WERI-Rb-1 (cell line): ENCODE results near the gene FMN2.

Experiments used
- DNase-seq: peaks from one replicate; pipeline ENCODE4 v3.0.0-alpha.2; 2020
- H3K27ac ChIP-seq: fragments of 250-450 bp; sonication (Bioruptor Pico); 2 replicates; pipeline ENCODE4 v1.5.1; 2020; ENCODE audit warnings: mild to moderate bottlenecking, moderate library complexity
- H3K27me3 ChIP-seq: fragments of 250-450 bp; sonication (Bioruptor Pico); 2 replicates; pipeline ENCODE4 v1.5.1; 2021; ENCODE audit warnings: mild to moderate bottlenecking, low read depth, moderate library complexity; ENCODE audit not compliant: insufficient read depth, severe bottlenecking
- H3K36me3 ChIP-seq: fragments of 250-450 bp; sonication (Bioruptor Pico); 2 replicates; pipeline ENCODE4 v1.5.1; 2020; ENCODE audit warnings: mild to moderate bottlenecking, moderate library complexity
- H3K4me3 ChIP-seq: 2 replicates; pipeline ENCODE4 v1.5.1; 2011; ENCODE audit warnings: low read depth, mild to moderate bottlenecking, control low read depth, low read length
- H3K9me3 ChIP-seq: fragments of 250-450 bp; sonication (Bioruptor Pico); 2 replicates; pipeline ENCODE4 v1.5.1; 2021; ENCODE audit warnings: mild to moderate bottlenecking, moderate library complexity; ENCODE audit not compliant: severe bottlenecking
- CTCF ChIP-seq: IDR thresholded peaks from 2 replicates; pipeline ENCODE4 v1.5.1; 2011; ENCODE audit warnings: low read depth, mild to moderate bottlenecking, control low read depth, inconsistent platforms, low read length

FMN2 gene

DNA sequence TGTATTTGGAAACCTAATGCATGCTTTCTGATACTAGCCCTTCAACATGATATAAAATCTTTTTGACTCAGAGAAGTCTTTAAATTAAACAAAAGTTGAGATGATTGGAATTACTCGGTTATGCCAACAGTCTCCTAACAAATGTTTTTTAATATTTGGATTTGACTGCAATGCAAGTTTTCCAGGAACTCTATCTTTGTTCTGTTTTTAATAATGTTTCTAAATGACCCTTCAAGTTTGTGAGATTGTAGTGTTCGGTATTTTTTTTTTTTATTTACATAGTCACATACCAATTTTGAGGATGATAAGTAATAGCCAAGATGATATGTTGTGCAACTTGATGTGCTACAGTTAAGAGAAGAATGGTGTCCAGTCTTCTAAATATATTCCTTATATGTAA, 258.0 kb downstream of the FMN2 start:
- no peak for DNase-seq
- TF ChIP-seq CTCF: no peak
- no peak overlapping the region for H3K27ac ChIP-seq
- peaks cover 68% of the 10 kb centered on the region for H3K36me3 ChIP-seq
- H3K27me3 ChIP-seq: no peaks in the 10 kb centered on the region
- no peaks in the 10 kb centered on the region for H3K9me3 ChIP-seq
- H3K4me3 ChIP-seq: no peak overlapping the region

- no peak for DNase-seq
- TF ChIP-seq CTCF: no peak
- no peaks in the 10 kb centered on the region for H3K27me3 ChIP-seq
- H3K27ac ChIP-seq: no peak overlapping the region
- no peak overlapping the region for H3K4me3 ChIP-seq
- peaks cover 66% of the 10 kb centered on the region for H3K36me3 ChIP-seq
- H3K9me3 ChIP-seq: no peaks in the 10 kb centered on the region
Measured at GRCh38 chr1:240350910-240351331, 259.2 kb downstream of the FMN2 start.

DNA sequence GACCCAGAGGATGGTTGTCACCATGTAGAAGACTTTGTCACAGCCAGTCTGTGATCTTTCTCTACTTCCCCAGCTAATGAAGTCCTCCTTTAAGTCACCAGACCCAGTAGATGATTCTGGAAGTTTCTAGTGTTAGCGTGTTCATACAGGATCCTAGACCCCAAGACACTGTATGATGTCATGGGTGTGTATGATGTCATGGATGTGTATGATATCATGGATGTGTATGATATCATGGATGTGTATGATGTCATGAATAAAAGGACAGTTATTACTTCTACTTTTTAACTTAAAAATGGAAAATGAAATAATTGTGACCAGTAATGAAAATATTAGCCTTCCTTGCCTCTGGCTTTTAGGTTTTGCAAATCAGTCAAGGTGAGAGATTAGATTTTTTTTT, 260.0 kb downstream of the FMN2 start:
- Histone ChIP-seq H3K36me3 (peaks cover 73% of the 10 kb centered on the region), H3K4me3 (no peak overlapping the region), H3K27me3 (no peaks in the 10 kb centered on the region), H3K27ac (no peak overlapping the region), H3K9me3 (no peaks in the 10 kb centered on the region)
- DNase-seq: no peak
- TF ChIP-seq CTCF: no peak

DNA sequence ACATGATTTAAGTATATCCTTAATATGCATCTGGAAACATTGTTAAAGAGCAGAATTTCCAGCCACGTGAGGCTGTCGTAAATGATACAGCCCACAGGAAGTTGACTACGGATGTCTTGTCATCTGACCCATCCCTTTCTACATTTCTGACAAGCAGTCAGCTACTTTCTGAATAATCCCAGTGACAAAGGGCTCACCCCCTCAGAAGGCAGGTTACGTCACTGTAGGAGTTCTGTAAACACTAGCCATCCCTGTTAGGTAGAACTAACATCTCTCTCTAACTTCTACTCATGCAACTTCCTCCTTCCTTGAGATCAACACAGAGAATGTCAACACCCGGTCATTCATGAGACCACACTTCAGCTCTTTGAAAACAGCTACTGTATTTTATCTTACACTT, 261.1 kb downstream of the FMN2 start:
- no peak for DNase-seq
- no peaks in the 10 kb centered on the region for H3K27me3 ChIP-seq
- no peak overlapping the region for H3K4me3 ChIP-seq
- H3K27ac ChIP-seq: no peak overlapping the region
- no peak for TF ChIP-seq CTCF
- peaks cover 72% of the 10 kb centered on the region for H3K36me3 ChIP-seq
- no peaks in the 10 kb centered on the region for H3K9me3 ChIP-seq

DNA sequence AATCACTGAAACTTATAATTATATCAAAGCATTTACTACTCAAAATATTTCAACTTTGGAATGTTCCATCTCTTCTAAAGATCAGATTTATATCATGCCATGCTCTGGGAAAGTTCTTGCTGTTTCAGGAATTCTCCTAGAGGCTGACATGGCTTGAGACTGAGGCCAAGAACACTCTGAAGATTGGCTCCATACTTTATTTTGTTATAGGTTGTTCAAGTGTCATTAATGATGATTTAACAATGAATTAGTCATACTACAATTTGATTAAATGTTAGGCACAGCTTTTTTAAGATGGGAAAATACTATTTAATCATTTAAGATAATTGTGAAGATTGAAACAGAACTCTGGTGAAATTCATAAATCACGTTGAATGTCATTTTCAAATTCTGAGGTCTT, 264.9 kb downstream of the FMN2 start:
- no peak for TF ChIP-seq CTCF
- Histone ChIP-seq H3K36me3 (peaks cover 87% of the 10 kb centered on the region), H3K27ac (no peak overlapping the region), H3K27me3 (no peaks in the 10 kb centered on the region), H3K9me3 (no peaks in the 10 kb centered on the region), H3K4me3 (no peak overlapping the region)
- DNase-seq: no peak

DNA sequence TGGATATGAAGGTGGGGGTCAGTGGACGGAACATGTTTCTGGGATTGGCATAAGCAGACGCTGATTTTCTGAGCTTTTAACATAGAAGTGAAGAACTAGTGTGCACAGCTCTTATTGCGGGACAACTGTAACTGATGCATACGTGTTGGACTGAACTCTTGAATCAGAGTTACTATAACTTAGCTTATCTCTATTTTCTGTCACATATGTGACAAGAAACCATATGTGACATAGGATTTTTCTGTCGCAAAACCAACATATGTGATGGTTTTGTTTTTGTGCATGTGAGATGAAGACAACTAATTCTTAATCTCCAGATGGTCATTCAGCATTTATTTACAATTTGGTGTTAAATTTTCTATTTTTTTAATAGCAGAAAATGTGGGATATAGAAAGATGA, 270.4 kb downstream of the FMN2 start:
- Histone ChIP-seq H3K27me3 (no peaks in the 10 kb centered on the region), H3K4me3 (no peak overlapping the region), H3K27ac (no peak overlapping the region), H3K36me3 (peaks cover 81% of the 10 kb centered on the region), H3K9me3 (no peaks in the 10 kb centered on the region)
- DNase-seq: no peak
- TF ChIP-seq CTCF: no peak
